ENCODE results near the gene CSRP2. TPM values are rescaled to one million over a fixed set of nuclear protein-coding genes. Genes with fewer than 3 reads are reported as not detected.

The CSRP2 gene
- total and polyA plus RNA-seq, 2 of the 8 experiments (the other 6 are each of a cell fraction or from before 2014, with no cell fraction given): 149 to 227 TPM

DNA sequence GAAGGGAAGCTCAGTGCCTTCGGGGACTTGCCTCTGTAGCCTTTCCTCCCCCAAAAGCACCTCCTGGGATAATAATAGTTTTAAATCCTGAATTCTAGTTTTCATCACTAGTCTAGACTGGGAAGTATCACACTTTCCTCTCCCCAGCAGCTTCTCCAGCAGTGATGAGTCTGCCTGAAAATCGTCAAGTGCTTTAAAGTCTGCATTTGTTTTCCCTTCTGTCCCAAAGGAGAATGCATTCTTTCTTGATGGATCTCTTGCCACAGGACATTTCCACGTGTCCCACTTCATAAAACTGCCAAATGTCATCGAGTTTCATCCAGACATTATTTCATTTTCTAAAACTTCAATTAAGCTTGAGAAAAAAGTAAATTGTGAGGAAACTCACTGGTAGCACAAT lies 15.0 kb downstream of the CSRP2 start (continued):
- no peak for TF ChIP-seq CHD7 (IDR thresholded peaks at IDR 0.05; ENCODE audit: insufficient replicate concordance, low read length)
- TF ChIP-seq SIN3A (conservative IDR thresholded peaks at IDR 0.05 in 1 of 2, IDR thresholded peaks at IDR 0.05 in 1 of 2; ENCODE audit: low read depth in 1 of 2, low read length in 2 of 2): no peak
- TF ChIP-seq CTBP2 (IDR thresholded peaks at IDR 0.05; ENCODE audit: borderline replicate concordance, insufficient read depth, insufficient read length, low read length): no peak
- TF ChIP-seq SP2 (IDR thresholded peaks at IDR 0.05; ENCODE audit: low read length): no peak
- TF ChIP-seq CBX5 (IDR thresholded peaks at IDR 0.05; ENCODE audit: low read depth, low read length): no peak
- TF ChIP-seq CHD2 (IDR thresholded peaks at IDR 0.05; ENCODE audit: low read length): no peak
- TF ChIP-seq SAP30 (IDR thresholded peaks at IDR 0.05; ENCODE audit: insufficient read depth, insufficient replicate concordance, low read length): no peak
- no peak for TF ChIP-seq HDAC6 (IDR thresholded peaks at IDR 0.05; ENCODE audit: low read depth, low read length)

Measured in H1 (cell line).